ENCODE results near the gene SH3GLB1. TPM values are rescaled to one million over a fixed set of nuclear protein-coding genes. Genes with fewer than 3 reads are reported as not detected.
A peak's percentile ranks its signal among the peaks of the same experiment; 100 is the strongest.

Gene SH3GLB1
- total RNA-seq, 1 experiment from 2014 or later = 108 TPM

GRCh38 chr1:86779308-86780191 is 75.2 kb downstream of the SH3GLB1 start:
- BruUV-seq (replicated peaks) = no TSS peak
- no peaks in the 10 kb centered on the region for H3K9me3 Mint-ChIP-seq (ENCODE audit: unreplicated experiment)
- H3K36me3 Mint-ChIP-seq (ENCODE audit: insufficient read depth, unreplicated experiment) = no peaks in the 10 kb centered on the region
- H3K4me1 Mint-ChIP-seq (ENCODE audit: insufficient read depth, unreplicated experiment) = peaks cover 43% of the 10 kb centered on the region
- peak overlapping the region; percentile 87 for H3K27ac Mint-ChIP-seq (ENCODE audit: low read depth, unreplicated experiment)
- ChIA-PET CTCF (interaction anchor here (0.6 to 3.2 kb wide), 7 partner anchors 10 to 607 kb away, joined by 3 to 28 read pairs (median 8); no protein-coding TSS in a partner anchor), POLR2A (interaction anchor here (0.5 to 3.7 kb wide), 6 partner anchors 9 to 356 kb away, joined by 3 to 28 read pairs (median 5); partner anchors contain the start of genes HS2ST1, SELENOF and SH3GLB1)
- no peak for TF ChIP-seq CTCF (IDR thresholded peaks at IDR 0.05; ENCODE audit: unreplicated experiment)
- intact Hi-C loops (cut with micrococcal nuclease) = loop anchor here (1.0 to 2.0 kb wide), 3 partner anchors 135 to 305 kb away; partner anchors contain the start of genes HS2ST1 and SELENOF
- no peaks in the 10 kb centered on the region for H3K27me3 Mint-ChIP-seq (ENCODE audit: insufficient read depth, unreplicated experiment)
- H3K4me3 Mint-ChIP-seq (ENCODE audit: unreplicated experiment) = no peak overlapping the region
- DNase-seq (ENCODE audit: unreplicated experiment) = peak; percentile 95

GRCh38 chr1:86782482-86782881 is 78.1 kb downstream of the SH3GLB1 start:
- peaks cover 31% of the 10 kb centered on the region for H3K4me1 Mint-ChIP-seq (ENCODE audit: insufficient read depth, unreplicated experiment)
- H3K36me3 Mint-ChIP-seq (ENCODE audit: insufficient read depth, unreplicated experiment) = no peaks in the 10 kb centered on the region
- POLR2A ChIA-PET = interaction anchor here (0.6 to 1.5 kb wide), 3 partner anchors 16 to 78 kb away, joined by 3 to 9 read pairs (median 5); partner anchors contain the start of gene SH3GLB1
- no peaks in the 10 kb centered on the region for H3K27me3 Mint-ChIP-seq (ENCODE audit: insufficient read depth, unreplicated experiment)
- TF ChIP-seq CTCF (IDR thresholded peaks at IDR 0.05; ENCODE audit: unreplicated experiment) = no peak
- CTCF ChIA-PET = interaction anchor here (0.6 to 3.2 kb wide), 8 partner anchors 8 to 409 kb away, joined by 3 to 28 read pairs (median 5); no protein-coding TSS in a partner anchor
- no peak overlapping the region for H3K4me3 Mint-ChIP-seq (ENCODE audit: unreplicated experiment)
- intact Hi-C loops (cut with micrococcal nuclease) = no loop called here
- no peak overlapping the region for H3K27ac Mint-ChIP-seq (ENCODE audit: low read depth, unreplicated experiment)
- DNase-seq (ENCODE audit: unreplicated experiment) = no peak
- H3K9me3 Mint-ChIP-seq (ENCODE audit: unreplicated experiment) = no peaks in the 10 kb centered on the region
- BruUV-seq (replicated peaks) = no TSS peak

GRCh38 chr1:86787621-86788020 is 83.2 kb downstream of the SH3GLB1 start:
- no TSS peak for BruUV-seq (replicated peaks)
- H3K27ac Mint-ChIP-seq (ENCODE audit: low read depth, unreplicated experiment) = peak overlapping the region; percentile 71
- no peak for DNase-seq (ENCODE audit: unreplicated experiment)
- ChIA-PET CTCF (interaction anchor here (0.6 to 0.9 kb wide), 2 partner anchors 22 to 162 kb away, joined by 3 read pairs; no protein-coding TSS in a partner anchor), POLR2A (interaction anchor here (0.7 to 1.7 kb wide), 3 partner anchors 14 to 126 kb away, joined by 3 to 10 read pairs (median 8); partner anchors contain the start of genes HS2ST1 and SELENOF)
- H3K9me3 Mint-ChIP-seq (ENCODE audit: unreplicated experiment) = no peaks in the 10 kb centered on the region
- no peak for TF ChIP-seq CTCF (IDR thresholded peaks at IDR 0.05; ENCODE audit: unreplicated experiment)
- H3K4me3 Mint-ChIP-seq (ENCODE audit: unreplicated experiment) = no peak overlapping the region
- H3K4me1 Mint-ChIP-seq (ENCODE audit: insufficient read depth, unreplicated experiment) = peaks cover 22% of the 10 kb centered on the region
- H3K27me3 Mint-ChIP-seq (ENCODE audit: insufficient read depth, unreplicated experiment) = no peaks in the 10 kb centered on the region
- intact Hi-C loops (cut with micrococcal nuclease) = no loop called here
- no peaks in the 10 kb centered on the region for H3K36me3 Mint-ChIP-seq (ENCODE audit: insufficient read depth, unreplicated experiment)

All from MCF 10A (cell line).